Prostate gland (tissue), 2 donors: ENCODE data around the gene BCKDK. TPM values are rescaled to one million over a fixed set of nuclear protein-coding genes. Genes with fewer than 3 reads are reported as not detected.
A peak's percentile ranks its signal among the peaks of the same experiment; 100 is the strongest.

Experiments used
- DNase-seq: peaks from one replicate; pipeline ENCODE4 v3.0.0-alpha.2; 2019; ENCODE audit warnings: low spot score
- H3K27ac ChIP-seq, 2 donors: fragments of 200-600 bp; sonication (generic); 2 replicates each; pipeline ENCODE4 v1.5.1; 2017 to 2019
- H3K27me3 ChIP-seq: fragments of 200-600 bp; sonication (generic); replicated peaks from 2 replicates; pipeline ENCODE4 v1.5.1; 2019; ENCODE audit not compliant: insufficient read depth
- H3K36me3 ChIP-seq, 2 donors: fragments of 200-600 bp; sonication (generic); 1 replicate in 1 of 2; 2 replicates in 1 of 2; pipeline versions ENCODE4 v1.5.1 to v1.8.1; 2017 to 2019
- H3K4me1 ChIP-seq: fragments of 200-600 bp; sonication (generic); replicated peaks from 2 replicates; pipeline ENCODE4 v1.5.1; 2019
- H3K4me3 ChIP-seq, 2 donors: fragments of 200-600 bp; sonication (generic); 2 replicates each; pipeline ENCODE4 v1.5.1; 2017 to 2019
- H3K9me3 ChIP-seq: fragments of 200-600 bp; sonication (generic); 2 replicates; pipeline ENCODE4 v1.5.1; 2017
- CTCF ChIP-seq, 4 experiments: fragments of 200-600 bp in 2 of 4; fragments of 450-650 bp in 2 of 4; sonication (generic) in 2 of 4; IDR thresholded peaks; 1 replicate in 3 of 4; 2 replicates in 1 of 4; pipeline ENCODE4 v1.5.1; 2016 to 2019; ENCODE audit warnings: antibody characterized with exemption in 4 of 4, mild to moderate bottlenecking in 2 of 4, moderate library complexity in 2 of 4
- POLR2A ChIP-seq: fragments of 450-650 bp; IDR thresholded peaks from one replicate; pipeline ENCODE4 v1.6.1; 2016; ENCODE audit warnings: antibody characterized with exemption, mild to moderate bottlenecking
- POLR2AphosphoS5 ChIP-seq: sonication (generic); formaldehyde crosslinking; IDR thresholded peaks from one replicate; pipeline ENCODE4 v1.6.1; 2017; ENCODE audit warnings: antibody characterized with exemption
- WGBS: methylation state at CpG from one replicate; pipeline ENCODE4 v1.1.5; 2018; 5-methylcytosine and 5-hydroxymethylcytosine counted together
- intact Hi-C: fragments of 100-400 bp; cut with DNase I; formaldehyde crosslinking; loops from one replicate; pipeline ENCODE4 v1.14.2; 2022
- total RNA-seq, 2 donors: library from RNA; depleted of rRNA; stranded (reverse); fragments of >200 nt; gene quantifications; one replicate each; pipeline ENCODE4 v1.1.0, GENCODE V29; 2016

The BCKDK gene
- total RNA-seq, 2 donors from 2014 or later = 78.5 to 80.6 TPM

- Histone ChIP-seq H3K9me3 (no peaks in the 10 kb centered on the region), H3K36me3 (peaks cover 0 to 6% of the 10 kb centered on the region in 2 donors), H3K4me3 (no peak overlapping the region), H3K27ac (no peak overlapping the region), H3K27me3 (no peaks in the 10 kb centered on the region), H3K4me1 (peaks cover 7% of the 10 kb centered on the region)
- peak; percentile 56 for DNase-seq
- intact Hi-C loops = loop anchor here (5.0 kb wide), 1 partner anchor 37 kb away; no protein-coding TSS in a partner anchor
- 22% methylated on average over 33 of the region's 33 CpGs for WGBS
- TF ChIP-seq CTCF (IDR thresholded peaks at IDR 0.05) (peak; percentile 52 to 77 (median 72)), POLR2AphosphoS5 (peak; percentile 41), POLR2A (no peak)
Measured at GRCh38 chr16:31105677-31106213, 2.4 kb upstream of the BCKDK start.

DNA sequence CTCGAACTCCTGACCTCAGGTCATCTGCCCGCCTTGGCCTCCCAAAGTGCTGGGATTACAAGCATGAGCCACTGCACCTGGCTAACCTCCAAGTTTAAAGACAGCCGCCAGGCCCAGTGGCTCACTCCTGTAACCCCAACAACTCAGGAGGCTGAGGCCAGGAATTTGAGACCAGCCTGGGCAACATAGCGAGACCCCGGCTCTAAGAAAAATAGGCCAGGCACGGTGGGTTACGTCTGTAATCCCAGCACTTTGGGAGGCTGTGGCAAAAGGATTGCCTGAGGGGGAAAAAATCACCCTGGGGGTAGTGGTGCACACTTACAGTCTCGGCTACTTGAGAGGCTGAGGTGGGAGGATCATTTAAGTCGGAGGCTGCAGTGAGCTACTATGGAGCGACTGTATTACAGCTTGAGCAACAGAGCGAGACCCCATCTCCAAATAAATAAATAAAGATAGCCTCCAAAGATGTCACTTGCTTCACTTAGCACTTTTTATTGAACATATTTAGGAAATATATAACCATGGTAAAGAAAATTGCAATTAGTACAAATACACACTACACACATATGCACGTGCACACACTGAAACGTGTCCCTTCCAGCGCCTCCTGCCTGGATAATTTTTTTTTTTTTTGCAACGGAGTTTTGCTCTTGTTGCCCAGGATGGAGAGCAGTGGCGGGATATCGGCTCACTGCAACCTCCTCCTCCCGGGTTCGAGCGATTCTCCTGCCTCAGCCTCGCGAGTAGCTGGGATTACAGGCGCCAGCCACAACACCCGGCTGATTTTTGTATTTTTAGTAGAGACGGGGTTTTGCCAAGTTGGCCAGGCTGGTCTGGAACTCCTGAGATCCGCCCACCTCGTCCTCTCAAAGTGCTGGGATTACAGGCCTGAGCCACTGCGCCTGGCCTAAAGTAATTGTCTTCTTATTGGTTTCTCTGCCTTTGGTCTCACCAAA, 1.4 kb upstream of the BCKDK start:
- no peak overlapping the region for H3K4me3 ChIP-seq
- intact Hi-C loops = loop anchor here (5.0 kb wide), 1 partner anchor 36 kb away; no protein-coding TSS in a partner anchor
- 92% methylated on average over 28 of the region's 28 CpGs for WGBS

GRCh38 chr16:31107465-31107867, 720 bp upstream of the BCKDK start:
- H3K4me3 ChIP-seq = no peak overlapping the region
- no peak overlapping the region for H3K27ac ChIP-seq
- WGBS = 94% methylated on average over 6 of the region's 6 CpGs
- no peaks in the 10 kb centered on the region for H3K9me3 ChIP-seq
- DNase-seq = no peak
- H3K4me1 ChIP-seq = peaks cover 7% of the 10 kb centered on the region
- intact Hi-C loops = loop anchor here (5.0 kb wide), 1 partner anchor 35 kb away; no protein-coding TSS in a partner anchor
- H3K36me3 ChIP-seq = peaks cover 0 to 8% of the 10 kb centered on the region in 2 donors
- TF ChIP-seq CTCF (IDR thresholded peaks at IDR 0.05) = no peak
- no peak for TF ChIP-seq POLR2AphosphoS5
- TF ChIP-seq POLR2A = no peak
- no peaks in the 10 kb centered on the region for H3K27me3 ChIP-seq

More for the DNA sequence above, 1.4 kb upstream of the BCKDK start:
- TF ChIP-seq CTCF (IDR thresholded peaks at IDR 0.05) = no peak
- Histone ChIP-seq H3K27me3 (no peaks in the 10 kb centered on the region), H3K36me3 (peaks cover 0 to 8% of the 10 kb centered on the region in 2 donors), H3K4me1 (peaks cover 7% of the 10 kb centered on the region), H3K27ac (no peak overlapping the region), H3K9me3 (no peaks in the 10 kb centered on the region)
- DNase-seq = no peak

DNA sequence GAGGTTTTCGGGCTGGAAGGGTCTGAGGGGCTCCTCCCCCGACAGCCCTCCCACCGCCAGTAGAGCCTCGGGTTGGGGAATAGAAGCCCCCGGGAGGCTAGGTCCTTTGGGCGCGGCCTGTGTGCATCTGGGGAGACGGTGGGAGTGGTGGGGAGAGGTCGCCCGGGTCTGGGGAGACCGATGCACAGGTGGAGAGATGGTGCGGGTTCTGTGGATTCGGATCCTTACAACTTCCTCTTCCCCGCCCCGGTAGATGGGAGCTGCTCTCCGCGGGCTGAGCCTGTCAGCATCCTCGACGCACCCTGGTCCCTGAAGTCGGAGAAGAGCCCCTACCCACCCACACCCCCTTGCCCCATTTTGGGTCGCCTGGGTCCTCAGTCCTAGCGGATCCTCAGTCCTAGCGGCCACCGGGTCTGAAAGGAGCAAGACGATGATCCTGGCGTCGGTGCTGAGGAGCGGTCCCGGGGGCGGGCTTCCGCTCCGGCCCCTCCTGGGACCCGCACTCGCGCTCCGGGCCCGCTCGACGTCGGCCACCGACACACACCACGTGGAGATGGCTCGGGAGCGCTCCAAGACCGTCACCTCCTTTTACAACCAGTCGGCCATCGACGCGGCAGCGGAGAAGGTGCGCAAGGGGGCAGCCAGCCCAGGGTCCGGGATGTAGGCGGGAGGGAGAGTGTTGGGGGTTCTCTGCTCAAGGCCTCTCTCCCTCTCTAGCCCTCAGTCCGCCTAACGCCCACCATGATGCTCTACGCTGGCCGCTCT, 790 bp downstream of the BCKDK start:
- TF ChIP-seq POLR2AphosphoS5 = no peak
- no peak for TF ChIP-seq CTCF (IDR thresholded peaks at IDR 0.05)
- TF ChIP-seq POLR2A = no peak
- intact Hi-C loops = loop anchor here (5.0 kb wide), 1 partner anchor 33 kb away; no protein-coding TSS in a partner anchor
- peaks cover 0 to 8% of the 10 kb centered on the region in 2 donors for H3K36me3 ChIP-seq
- 31% methylated on average over 56 of the region's 57 CpGs for WGBS
- no peak for DNase-seq
- peaks cover 7% of the 10 kb centered on the region for H3K4me1 ChIP-seq
- H3K9me3 ChIP-seq = no peaks in the 10 kb centered on the region
- peak overlapping the region; percentile 97 to 98 for H3K4me3 ChIP-seq
- peak overlapping the region; percentile 88 to 93 for H3K27ac ChIP-seq
- H3K27me3 ChIP-seq = no peaks in the 10 kb centered on the region
